ENCODE data around the gene TNN. TPM values are rescaled to one million over a fixed set of nuclear protein-coding genes. Genes with fewer than 3 reads are reported as not detected.

The TNN gene
- total RNA-seq, 2 donors from 2014 or later: 0.63 to 0.79 TPM

DNA sequence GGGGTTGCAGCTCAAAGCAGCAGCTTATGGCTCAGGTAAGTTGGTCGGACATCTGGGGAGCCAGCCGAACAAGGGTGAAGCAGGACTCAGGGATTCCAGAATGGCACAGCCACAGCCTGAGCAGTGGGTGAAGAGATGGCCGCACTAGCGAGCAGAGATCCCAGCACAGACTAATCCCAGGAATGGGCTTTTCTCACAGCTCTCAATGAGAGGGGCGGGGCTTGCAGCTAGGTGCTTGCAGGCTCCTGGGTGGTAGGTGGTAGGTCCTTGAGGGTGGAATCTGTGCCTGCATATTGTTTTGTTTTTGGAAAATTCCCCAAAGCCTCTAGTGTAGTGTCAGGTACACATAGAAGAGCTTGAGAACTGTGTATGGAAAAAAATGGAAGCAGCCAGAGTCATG, 116.0 kb downstream of the TNN start:
- no peak for TF ChIP-seq CTCF (IDR thresholded peaks at IDR 0.05)
- Histone ChIP-seq H3K36me3 (no peaks in the 10 kb centered on the region), H3K27me3 (no peaks in the 10 kb centered on the region), H3K9me3 (no peaks in the 10 kb centered on the region), H3K27ac (no peak overlapping the region), H3K4me3 (no peak overlapping the region), H3K4me1 (peaks cover 0 to 34% of the 10 kb centered on the region in 2 donors)
- no peak for DNase-seq (ENCODE audit: low spot score)

DNA sequence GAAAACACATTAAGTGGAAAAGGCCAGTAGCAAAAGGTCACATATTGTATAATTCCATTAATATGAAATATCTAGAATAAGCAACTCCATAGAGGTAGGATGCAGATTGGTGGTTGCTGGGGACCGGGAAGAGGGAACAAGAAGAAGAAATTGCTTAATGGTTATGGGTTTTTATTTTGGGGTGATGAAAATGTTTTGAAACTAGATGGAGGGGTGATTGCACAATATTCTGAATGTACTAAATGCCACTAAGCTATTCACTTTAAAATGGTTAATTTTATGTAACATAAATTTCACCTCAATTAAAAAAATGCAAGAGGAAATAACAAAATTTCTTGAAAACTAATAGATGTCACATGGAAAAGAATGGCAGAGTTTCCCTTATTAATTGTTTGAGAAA, 118.3 kb downstream of the TNN start:
- no peaks in the 10 kb centered on the region for H3K9me3 ChIP-seq
- no peaks in the 10 kb centered on the region for H3K27me3 ChIP-seq
- H3K36me3 ChIP-seq: no peaks in the 10 kb centered on the region
- no peak for DNase-seq (ENCODE audit: low spot score)
- no peak for TF ChIP-seq CTCF (IDR thresholded peaks at IDR 0.05)
- no peak overlapping the region for H3K27ac ChIP-seq
- H3K4me1 ChIP-seq: peaks cover 0 to 53% of the 10 kb centered on the region in 2 donors
- H3K4me3 ChIP-seq: no peak overlapping the region

GRCh38 chr1:175186433-175187160, 119.0 kb downstream of the TNN start:
- Histone ChIP-seq H3K27ac (peak overlapping the region; percentile 10 to 12), H3K4me1 (peaks cover 0 to 60% of the 10 kb centered on the region in 2 donors), H3K4me3 (no peak overlapping the region), H3K36me3 (no peaks in the 10 kb centered on the region), H3K9me3 (no peaks in the 10 kb centered on the region), H3K27me3 (no peaks in the 10 kb centered on the region)
- no peak for TF ChIP-seq CTCF (IDR thresholded peaks at IDR 0.05)
- DNase-seq (ENCODE audit: low spot score): no peak

DNA sequence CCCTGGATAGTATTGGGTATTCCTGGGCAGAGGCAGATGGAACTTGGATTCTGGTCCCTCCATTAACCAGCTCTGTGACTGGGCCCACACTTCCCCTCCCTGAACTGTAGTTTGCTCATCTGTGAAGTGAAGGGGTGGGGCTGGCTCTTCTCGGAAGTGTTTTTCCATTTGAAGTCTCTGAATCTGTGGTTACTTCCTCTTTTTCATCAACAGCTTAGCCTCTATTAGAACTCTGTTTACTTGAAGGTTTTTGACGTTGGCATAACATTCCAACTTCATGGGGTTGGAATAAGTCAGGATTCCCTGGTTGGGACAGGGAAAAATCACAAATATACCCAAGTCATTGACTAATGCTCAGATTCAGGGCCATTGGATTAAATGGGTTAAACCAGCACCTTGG, 121.3 kb downstream of the TNN start:
- no peaks in the 10 kb centered on the region for H3K27me3 ChIP-seq
- H3K4me1 ChIP-seq: peaks cover 0 to 71% of the 10 kb centered on the region in 2 donors
- no peak for TF ChIP-seq CTCF (IDR thresholded peaks at IDR 0.05)
- no peak for DNase-seq (ENCODE audit: low spot score)
- peak overlapping the region in 1 of 2 donors; percentile 43 for H3K27ac ChIP-seq
- no peaks in the 10 kb centered on the region for H3K9me3 ChIP-seq
- no peak overlapping the region for H3K4me3 ChIP-seq
- no peaks in the 10 kb centered on the region for H3K36me3 ChIP-seq

DNA sequence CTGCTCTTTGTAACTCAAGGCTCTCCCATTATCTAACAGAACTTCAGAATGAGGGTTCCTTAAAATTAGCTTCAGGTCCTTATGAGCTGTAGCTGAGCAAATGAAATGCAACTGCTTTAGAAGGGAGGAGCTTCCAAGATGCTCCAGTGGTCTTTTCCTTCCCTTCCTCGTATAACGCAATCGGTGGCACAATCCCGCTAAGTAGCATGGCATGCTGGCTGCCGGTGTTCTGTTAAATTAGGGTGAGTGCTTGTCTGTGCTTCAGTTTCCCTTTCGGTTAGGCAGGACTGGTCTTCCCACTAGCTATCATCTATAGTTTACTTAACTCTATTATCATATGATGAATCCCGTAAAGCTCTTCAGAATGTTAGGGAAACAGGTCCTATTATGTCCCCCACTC, 124.0 kb downstream of the TNN start:
- DNase-seq (ENCODE audit: low spot score): no peak
- no peaks in the 10 kb centered on the region for H3K36me3 ChIP-seq
- H3K4me1 ChIP-seq: peaks cover 0 to 51% of the 10 kb centered on the region in 2 donors

More for the DNA sequence above, 124.0 kb downstream of the TNN start:
- H3K9me3 ChIP-seq: no peaks in the 10 kb centered on the region
- H3K27me3 ChIP-seq: no peaks in the 10 kb centered on the region
- peak overlapping the region; percentile 88 to 89 for H3K27ac ChIP-seq
- H3K4me3 ChIP-seq: peak overlapping the region; percentile 58 to 65
- no peak for TF ChIP-seq CTCF (IDR thresholded peaks at IDR 0.05)
